ENCODE measurements around the gene DRC3. TPM values are rescaled to one million over a fixed set of nuclear protein-coding genes. Genes with fewer than 3 reads are reported as not detected.

Gene DRC3
- total RNA-seq, 2 experiments from 2014 or later, result 0.19 TPM; not detected in 1

- no peak overlapping the region for H2AFZ ChIP-seq (ENCODE audit: low read length)
- ChIA-PET POLR2A (no interaction called here), CTCF (ENCODE audit: unreplicated experiment) (no interaction called here)
- no peak overlapping the region for H3K4me2 ChIP-seq (ENCODE audit: low read length)
- intact Hi-C loops (cut with micrococcal nuclease; ENCODE audit: unreplicated experiment), result no loop called here
- H3K9me2 ChIP-seq (ENCODE audit: insufficient read depth, low read length), result no peaks in the 10 kb centered on the region
- no peaks in the 10 kb centered on the region for H4K20me1 ChIP-seq (ENCODE audit: insufficient read depth, low read length)
- H3K79me2 ChIP-seq (ENCODE audit: insufficient read depth, low read depth, low read length), result no peaks in the 10 kb centered on the region
- no peaks in the 10 kb centered on the region for H3K36me3 ChIP-seq (ENCODE audit: insufficient read depth, low read length)
- no peak overlapping the region for H3K4me3 ChIP-seq (ENCODE audit: low read depth, low read length, poor library complexity, severe bottlenecking)
- peaks cover 12% of the 10 kb centered on the region for H3K4me1 ChIP-seq (ENCODE audit: insufficient read depth, low read length, poor library complexity, severe bottlenecking)
- BruUV-seq (replicated peaks), result no TSS peak
- no peak overlapping the region for H3K27ac ChIP-seq (ENCODE audit: low read depth, low read length, poor library complexity, severe bottlenecking)
- H3K9me3 ChIP-seq (ENCODE audit: low read length), result no peaks in the 10 kb centered on the region
- DNase-seq (ENCODE audit: low spot score), result no peak
- TF ChIP-seq CTCF (conservative IDR thresholded peaks at IDR 0.05; ENCODE audit: low read length) (no peak), EZH2phosphoT487 (IDR thresholded peaks at IDR 0.05; ENCODE audit: borderline replicate concordance, low read depth, low read length) (no peak)
These were observed 2.8 kb downstream of the DRC3 start for GRCh38 chr17:17975436-17975835.

- Histone ChIP-seq H3K36me3 (ENCODE audit: insufficient read depth, low read length) (no peaks in the 10 kb centered on the region), H3K4me1 (ENCODE audit: insufficient read depth, low read length, poor library complexity, severe bottlenecking) (peaks cover 5% of the 10 kb centered on the region), H2AFZ (ENCODE audit: low read length) (no peak overlapping the region), H3K9me3 (ENCODE audit: low read length) (no peaks in the 10 kb centered on the region), H3K27ac (ENCODE audit: low read depth, low read length, poor library complexity, severe bottlenecking) (no peak overlapping the region), H3K9me2 (ENCODE audit: insufficient read depth, low read length) (no peaks in the 10 kb centered on the region), H3K79me2 (ENCODE audit: insufficient read depth, low read depth, low read length) (no peaks in the 10 kb centered on the region), H3K4me2 (ENCODE audit: low read length) (no peak overlapping the region), H4K20me1 (ENCODE audit: insufficient read depth, low read length) (no peaks in the 10 kb centered on the region), H3K4me3 (ENCODE audit: low read depth, low read length, poor library complexity, severe bottlenecking) (no peak overlapping the region)
- CTCF ChIA-PET (ENCODE audit: unreplicated experiment), result no interaction called here
- no TSS peak for BruUV-seq (replicated peaks)
- POLR2A ChIA-PET, result no interaction called here
- no peak for DNase-seq (ENCODE audit: low spot score)
- TF ChIP-seq EZH2phosphoT487 (IDR thresholded peaks at IDR 0.05; ENCODE audit: borderline replicate concordance, low read depth, low read length), result no peak
- no peak for TF ChIP-seq CTCF (conservative IDR thresholded peaks at IDR 0.05; ENCODE audit: low read length)
- intact Hi-C loops (cut with micrococcal nuclease; ENCODE audit: unreplicated experiment), result no loop called here
These were observed 4.4 kb downstream of the DRC3 start for GRCh38 chr17:17976931-17977570.
